GM18868 (cell line): ENCODE results near the gene GANC.

Experiments
- ATAC-seq: cut with Tn5 transposase; IDR thresholded peaks from one replicate; pipeline ENCODE4 v1.9.1; 2021; ENCODE audit warnings: mild to moderate bottlenecking, moderate library complexity; ENCODE audit not compliant: unreplicated experiment

The GANC gene

DNA sequence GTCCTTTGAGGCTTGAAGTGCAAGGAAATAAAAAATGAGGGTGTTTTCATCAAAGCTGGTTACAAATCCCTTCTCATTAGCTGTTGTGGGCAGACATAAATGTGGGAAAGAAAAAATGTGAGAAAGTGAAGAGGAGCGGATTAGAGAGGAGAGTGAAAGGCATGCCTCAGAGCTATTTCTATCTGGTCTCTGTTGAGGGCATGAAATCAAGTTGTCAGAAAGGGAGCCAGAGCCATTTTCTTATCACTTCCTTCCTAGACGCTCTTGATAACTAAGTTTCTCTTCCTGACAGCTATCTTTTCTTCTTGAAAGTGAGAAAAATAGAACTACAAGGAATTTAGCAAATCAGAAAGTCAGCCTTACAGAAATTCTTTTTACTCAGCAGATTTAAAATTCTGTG lies 65.5 kb downstream of the GANC start:
- ATAC-seq: no peak

DNA sequence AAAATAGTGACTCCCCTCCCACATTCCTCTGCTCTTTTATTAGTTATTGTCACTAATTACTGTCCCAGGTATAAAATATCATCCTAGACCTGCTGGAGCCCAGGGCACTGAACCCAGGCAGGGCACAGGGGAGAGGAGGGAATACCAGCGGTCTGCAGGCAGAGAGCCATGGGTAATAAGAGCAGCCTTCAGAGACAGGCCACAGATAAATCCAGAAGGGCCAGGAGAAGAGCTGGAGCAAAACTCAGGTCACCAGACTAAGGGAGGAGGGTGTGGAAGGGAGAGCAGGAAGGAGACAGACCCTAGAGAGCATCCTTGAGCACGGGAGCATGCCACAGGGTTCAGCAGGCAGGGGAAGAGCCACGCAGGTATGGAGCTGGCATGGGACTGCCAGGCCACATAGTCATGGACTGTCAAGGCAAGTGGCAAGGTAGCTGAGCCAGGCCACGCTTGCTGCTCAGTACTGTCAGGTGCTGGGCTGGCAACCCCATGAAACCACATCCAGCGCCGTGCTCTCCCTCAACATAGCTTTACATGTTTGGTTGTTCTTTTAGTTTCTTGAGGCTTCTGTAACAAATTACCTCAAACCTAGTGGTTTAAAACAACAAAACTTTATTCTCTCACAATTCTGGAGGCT lies 70.7 kb downstream of the GANC start:
- no peak for ATAC-seq

DNA sequence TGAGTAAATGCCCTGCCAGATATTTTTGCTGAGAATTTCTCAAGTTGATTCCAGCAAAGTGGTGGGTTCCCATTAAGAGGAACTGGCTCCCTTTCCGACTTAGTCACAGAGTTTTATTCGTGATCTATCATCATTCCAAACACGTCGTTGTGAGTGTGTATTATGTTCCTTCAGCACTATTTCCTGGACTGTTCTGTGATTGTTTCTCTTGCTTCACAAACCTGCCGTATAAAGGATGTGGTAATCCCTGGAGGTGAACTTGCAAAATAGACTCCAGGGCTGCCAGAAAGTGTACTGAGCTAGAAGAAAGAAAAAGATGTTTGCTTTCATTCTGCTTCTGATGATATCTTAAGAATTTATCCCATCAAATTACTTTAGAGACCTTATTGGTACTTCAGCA lies 71.8 kb downstream of the GANC start:
- ATAC-seq: no peak

DNA sequence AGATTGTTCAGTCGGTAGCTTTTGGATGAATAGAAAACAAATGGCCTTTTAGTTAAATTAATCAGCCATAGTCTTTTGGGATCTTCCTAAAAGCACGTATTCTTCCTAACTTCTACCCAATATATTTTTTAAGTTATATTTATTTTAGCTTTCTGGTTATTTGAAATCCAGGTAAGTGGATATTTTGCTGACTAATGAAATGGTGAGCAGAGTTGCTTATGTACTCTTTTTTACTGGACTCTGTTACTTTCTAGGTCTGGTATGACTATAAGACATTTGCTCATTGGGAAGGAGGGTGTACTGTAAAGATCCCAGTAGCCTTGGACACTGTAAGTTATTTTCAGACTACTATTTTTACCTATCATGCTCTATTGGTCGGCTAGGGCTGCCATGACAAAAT lies 72.5 kb downstream of the GANC start:
- no peak for ATAC-seq

DNA sequence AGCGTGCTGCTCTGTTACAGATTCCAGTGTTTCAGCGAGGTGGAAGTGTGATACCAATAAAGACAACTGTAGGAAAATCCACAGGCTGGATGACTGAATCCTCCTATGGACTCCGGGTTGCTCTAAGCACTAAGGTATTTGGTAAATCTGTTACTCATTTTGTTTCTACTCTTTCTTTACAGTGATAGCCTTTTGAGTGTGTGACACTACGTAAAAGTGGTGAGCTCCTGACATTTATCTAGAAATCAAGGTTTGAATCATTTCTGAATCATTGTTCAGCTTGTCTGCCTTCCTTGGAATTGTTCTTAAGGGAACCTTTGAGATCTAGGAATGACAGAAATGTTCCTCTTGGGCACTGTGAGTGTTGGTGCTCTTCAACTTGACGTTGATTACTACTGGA lies 75.1 kb downstream of the GANC start:
- no peak for ATAC-seq

DNA sequence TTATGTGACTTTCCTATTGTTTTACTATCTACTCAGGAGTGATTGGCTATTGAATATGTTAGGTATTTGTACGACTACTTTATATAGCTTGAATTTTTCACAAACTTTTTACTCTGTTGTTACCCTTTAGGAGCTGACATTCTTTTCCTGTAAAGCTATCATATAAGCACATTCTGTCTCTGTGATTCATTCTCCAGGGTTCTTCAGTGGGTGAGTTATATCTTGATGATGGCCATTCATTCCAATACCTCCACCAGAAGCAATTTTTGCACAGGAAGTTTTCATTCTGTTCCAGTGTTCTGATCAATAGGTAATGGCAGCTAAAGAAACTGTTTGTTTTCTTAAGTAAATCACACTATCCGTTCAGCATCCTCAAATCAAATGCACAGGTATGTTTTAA lies 76.2 kb downstream of the GANC start:
- ATAC-seq: no peak

DNA sequence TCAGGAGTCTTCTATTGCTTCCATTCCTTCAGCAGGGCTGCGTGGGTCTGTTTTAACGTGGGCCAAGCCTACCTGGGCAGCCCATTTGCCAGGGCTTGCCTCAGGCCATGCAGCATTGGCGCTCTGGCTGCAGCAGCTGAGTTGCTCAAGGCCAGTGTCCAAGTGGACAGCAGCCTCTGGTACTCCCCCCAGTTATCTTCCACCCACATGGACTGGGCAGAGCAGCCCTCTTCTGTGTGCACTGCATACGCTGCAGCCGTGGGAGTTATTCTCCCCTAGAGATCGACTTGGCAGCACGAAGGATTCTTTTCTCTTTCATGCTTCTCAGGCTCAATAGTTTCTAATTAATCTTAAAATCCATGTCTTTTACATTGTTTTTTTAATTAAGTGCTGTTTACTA lies 79.4 kb downstream of the GANC start:
- no peak for ATAC-seq

DNA sequence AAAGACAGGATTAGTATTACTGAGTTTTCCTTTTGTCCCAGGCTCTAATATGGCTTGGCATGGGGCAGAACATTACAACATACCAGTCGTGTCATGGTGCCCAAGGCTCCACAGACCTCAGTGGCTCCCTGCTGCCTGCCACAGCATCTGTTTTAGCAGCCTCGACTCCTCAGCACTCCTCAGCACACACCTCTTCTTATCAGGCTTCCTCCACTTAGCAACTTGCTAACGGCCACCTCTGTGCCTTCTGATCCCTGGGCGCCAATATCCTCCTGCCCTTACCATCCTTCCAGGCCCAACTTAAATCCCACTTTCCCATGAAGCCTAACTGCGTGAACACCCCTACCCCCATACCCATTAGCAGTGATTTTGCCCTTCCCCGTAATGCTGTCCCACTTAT lies 80.1 kb downstream of the GANC start:
- no peak for ATAC-seq

DNA sequence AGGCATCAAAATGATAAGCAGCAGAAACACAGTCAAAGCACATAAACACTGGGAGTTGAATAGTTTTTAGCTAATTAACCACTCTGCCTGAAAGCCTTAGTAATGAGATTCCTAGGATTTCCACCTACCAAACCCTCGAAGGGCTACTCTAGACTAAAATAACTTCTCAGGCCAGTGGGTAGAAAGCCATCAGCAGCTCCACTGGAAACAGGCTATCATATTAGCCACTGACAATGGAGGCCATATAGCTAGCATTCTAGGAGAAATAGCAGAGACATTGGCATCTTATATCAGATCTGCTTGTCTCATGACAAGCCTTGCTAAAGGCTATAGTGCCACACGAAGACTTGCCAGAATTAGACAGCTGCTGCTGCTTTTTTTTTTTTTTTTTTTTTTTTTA lies 81.8 kb downstream of the GANC start:
- ATAC-seq: no peak

DNA sequence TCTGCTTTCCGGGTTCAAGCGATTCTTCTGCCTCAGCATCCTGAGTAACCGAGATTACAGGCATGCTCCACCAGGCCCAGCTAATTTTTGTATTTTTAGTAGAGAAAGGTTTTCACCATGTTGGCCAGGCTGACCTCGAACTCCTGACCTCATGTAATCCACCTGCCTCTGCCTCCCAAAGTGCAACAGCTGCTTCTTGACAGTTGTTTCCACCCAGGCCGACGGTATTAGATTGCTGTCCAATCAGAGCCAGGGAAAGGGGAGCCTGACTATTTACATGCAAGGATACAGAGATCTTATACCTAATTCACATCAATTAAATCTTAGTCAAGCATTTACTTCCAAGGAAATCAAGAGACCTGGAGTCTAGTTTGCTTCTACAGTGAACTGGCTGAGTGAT lies 82.3 kb downstream of the GANC start:
- ATAC-seq: no peak

DNA sequence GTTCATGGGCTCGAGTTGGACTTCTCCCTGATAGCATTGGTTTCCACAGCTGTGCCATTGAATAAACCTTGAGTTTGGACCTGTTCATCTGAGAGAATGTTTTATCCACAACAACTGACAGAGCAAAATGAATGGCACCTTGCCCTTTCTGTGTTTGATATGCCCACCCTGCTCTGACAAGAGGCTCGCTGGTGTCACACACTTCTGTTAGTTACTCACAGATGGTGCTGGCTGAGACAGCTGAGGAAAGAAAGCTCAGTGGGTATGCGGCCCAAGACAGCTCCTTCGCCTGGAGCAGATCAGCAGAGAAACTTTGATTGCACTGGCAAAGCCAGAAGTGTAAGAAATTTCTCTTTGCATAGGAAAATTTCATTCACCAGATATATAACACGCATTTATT lies 83.8 kb downstream of the GANC start:
- no peak for ATAC-seq

DNA sequence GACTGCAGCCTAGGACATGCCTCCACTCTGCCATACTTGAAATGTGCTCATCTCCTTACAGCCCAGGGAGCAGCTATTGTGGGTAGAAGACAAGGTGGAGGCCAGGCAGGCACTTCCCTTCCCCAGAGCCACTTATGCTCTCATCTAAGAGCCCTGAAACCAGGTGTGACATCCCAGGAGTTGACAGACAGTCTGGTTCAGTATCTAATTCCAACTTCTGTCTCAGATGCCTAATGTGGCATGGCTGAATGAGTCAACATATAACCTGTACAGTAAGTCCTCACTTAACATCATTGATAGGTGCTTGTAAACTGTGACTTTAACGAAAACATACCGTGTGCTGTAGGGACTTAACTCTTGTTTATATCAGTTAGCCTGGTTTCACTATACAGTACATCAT lies 85.1 kb downstream of the GANC start:
- ATAC-seq: no peak

DNA sequence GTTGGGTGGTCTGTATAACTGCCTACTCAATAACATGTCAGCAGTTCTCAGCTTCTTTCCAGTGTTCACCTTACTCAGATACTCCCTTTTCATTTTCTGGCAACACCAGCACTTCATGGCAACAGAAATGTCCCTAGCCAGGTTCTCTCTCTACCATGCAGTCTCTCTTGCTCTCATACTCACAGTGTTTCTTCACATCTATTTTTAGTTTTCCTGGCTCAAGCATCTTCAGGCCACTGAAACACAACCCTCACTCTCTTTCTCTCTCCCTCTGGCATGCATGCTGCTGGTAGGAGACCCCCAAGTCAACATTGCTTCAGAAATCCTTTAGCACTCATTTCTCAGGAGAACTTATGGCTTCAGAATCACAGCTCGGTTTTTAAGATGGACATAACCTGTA lies 86.2 kb downstream of the GANC start, which contains the start of gene CAPN3:
CAPN3 (plus strand) TSS at position 253 of the 400 bp plus-strand sequence. CDS start 305 bp downstream, outside the sequence.
- ATAC-seq: no peak

DNA sequence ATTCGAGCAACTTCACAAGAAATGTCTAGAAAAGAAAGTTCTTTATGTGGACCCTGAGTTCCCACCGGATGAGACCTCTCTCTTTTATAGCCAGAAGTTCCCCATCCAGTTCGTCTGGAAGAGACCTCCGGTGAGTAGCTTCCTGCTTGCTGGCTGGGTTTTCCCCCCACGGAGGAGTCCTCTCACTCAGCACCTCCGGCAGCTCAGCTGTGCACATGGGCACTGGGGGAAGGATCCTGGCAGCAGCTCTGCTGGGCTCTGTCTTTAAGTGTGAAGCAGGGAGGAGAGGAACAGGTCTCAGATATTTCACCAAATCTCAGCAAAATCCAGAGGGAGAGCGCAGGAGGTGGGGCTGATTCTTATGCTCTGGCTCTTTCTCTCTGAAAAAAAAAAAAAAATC lies 87.0 kb downstream of the GANC start:
- no peak for ATAC-seq

DNA sequence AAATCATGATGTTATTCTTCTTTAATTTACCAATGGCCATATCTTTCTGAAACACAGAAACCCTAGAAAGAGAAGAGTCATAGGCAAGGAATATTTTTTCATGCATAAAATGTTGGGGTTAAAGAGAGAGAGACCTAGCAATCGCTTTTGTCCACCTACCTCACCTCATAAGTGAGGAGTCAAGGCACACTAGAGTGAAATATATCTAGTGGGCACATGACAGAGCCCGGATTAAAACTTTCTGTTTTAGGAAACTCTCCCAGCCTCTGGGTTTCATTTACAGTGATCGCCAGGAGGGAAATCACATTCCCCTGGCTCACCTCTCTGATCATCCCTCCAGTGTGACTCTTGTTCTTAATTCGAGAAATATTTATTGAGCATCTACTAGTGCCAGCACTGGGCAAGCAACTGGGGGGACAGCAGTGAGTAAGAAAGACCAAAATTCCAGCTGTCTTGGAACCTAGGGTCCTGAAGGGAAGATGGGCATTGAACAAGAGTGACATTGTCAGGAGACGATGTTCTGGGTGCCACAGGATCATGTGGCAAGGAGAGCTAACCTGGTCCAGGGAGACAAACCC lies 87.6 kb downstream of the GANC start:
- no peak for ATAC-seq

DNA sequence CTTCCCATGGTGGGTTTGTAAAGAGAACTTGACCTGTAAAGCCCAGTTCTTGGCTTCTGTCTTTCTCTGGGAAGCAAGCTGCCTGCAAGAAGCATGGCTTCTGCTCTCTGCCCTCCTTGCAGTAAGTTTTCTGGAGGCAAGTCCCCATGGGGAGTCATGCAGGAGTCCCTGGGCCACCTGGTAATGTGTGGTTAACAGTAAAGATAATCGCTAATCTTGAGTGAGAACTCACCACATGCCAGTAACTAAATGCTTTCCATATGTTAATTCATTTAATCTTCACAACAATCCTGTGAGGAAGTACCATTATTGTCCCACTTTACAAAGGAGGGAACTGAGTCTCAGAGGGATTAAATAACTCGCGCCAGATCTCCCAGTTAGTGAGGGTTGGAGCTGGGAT lies 90.5 kb downstream of the GANC start:
- ATAC-seq: no peak

DNA sequence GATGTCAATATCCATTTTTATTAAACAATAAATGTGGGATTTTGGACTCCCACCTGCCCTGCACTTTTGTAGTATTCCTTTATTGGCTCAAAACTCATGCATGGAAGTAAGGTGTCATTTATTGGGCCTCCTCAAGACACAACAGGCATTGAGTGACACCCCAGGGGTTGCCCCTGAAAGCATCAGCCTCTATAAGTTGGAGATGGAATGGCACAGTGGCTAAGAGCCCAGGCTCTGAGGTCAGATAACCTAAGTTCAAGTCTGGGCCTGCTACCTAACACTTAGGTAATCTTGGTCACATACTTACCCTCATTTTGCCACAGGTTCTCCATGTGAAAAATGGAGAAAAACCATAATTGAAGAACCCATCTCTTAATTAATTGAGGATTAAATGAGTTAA lies 90.9 kb downstream of the GANC start:
- no peak for ATAC-seq

DNA sequence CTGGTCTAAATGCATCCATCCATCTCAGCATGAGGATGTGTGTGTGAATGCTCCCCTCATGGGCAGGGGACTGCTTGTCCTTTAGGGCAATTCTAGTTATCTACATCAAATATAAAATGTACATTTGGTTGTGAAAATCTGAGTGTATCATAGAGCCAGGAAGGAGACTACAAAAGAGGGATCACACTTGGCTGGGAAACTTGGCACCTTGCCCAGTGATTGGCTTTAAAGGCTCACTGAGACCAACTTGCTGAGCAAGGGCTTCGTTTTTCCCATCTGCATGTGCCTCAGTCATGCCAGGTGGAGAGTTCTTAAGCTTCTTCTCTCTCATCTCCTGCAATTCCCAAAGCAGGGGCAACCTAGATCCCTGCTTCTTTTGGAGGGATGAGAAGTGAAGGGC lies 91.5 kb downstream of the GANC start:
- ATAC-seq: no peak

DNA sequence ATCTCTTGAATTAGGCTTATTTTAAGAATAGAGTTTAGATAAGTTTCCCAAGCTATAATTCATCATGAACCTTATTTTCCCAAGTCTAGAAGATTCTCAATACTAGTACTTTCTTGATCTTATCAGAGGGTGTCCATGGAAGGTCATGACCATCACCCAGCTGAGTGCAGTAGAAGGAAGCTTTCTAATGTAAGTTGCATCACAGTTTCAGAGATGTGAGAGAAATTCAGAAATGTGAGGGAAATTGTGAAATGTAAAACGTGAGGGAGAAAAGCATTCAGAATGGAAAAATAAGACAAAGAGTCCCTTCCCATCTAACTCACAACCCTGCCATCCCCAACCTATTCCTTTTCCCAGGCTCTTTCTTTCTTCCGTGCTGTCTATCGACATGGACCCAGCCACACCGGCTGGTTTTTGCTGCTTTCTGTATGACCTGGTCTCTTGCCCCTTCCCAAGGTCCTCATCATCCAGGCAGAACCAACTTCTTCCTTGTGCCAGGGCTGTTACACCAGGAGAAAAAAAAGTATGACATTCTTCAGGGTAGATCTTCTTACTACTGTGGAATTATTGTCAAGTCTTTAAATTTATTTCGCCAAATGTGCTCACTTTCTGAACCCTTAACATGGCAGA lies 93.0 kb downstream of the GANC start:
- ATAC-seq: no peak

DNA sequence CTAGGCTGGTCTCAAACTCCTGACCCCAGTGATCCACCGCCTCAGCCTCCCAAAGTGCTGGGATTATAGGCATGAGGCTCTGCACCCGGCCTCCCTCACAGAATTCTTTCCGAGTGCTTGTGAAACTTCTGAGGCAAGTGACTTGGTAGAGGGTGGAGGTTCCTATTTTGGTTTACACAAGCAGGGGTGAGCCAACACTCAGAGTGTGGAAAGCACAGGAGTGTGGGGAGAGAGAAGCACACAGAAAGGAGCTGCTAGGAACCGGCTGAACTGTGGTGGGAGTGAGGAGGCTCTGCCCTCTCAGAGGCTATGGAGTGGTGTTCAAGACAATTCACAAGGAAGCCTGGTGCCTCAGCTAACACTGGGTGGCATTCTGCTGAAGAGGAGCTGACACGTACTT lies 94.0 kb downstream of the GANC start:
- ATAC-seq: no peak

DNA sequence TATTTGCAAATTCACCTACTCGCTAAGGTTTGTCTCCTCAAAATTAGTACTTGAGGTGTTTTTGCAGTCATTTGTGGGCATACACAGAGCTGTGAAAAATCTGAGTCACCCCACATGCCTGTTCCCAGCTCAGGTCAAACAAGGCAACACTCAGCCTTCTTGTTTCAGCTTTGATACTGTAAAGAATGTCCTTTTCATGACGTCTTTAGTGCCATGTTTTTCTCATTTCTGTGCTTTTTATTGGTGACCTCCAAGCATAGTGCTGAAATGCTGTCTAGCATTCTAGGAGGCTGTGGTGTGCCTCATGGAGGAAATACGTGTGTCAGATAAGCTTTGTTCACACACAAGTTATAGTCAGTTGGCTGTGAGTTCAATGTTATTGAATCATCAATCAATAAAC lies 95.1 kb downstream of the GANC start:
- no peak for ATAC-seq

DNA sequence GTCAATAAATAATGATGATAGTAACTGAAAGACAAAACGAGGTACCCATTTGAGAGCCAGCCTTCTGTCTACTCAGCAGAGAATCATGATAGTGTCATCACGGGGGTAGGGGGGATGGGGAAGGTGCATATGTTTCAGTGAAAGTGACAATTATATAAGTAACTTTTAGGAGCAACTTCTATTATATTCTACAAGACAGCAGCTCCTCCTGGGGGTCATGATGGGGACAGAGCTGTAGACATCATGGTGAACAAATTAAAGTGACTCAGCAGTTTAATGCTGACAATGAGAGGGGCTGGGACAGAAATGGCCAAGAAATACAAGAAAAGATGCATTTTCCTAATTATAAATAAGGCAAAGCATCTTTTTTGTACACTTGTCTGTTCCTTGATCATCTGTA lies 98.1 kb downstream of the GANC start:
- ATAC-seq: no peak

DNA sequence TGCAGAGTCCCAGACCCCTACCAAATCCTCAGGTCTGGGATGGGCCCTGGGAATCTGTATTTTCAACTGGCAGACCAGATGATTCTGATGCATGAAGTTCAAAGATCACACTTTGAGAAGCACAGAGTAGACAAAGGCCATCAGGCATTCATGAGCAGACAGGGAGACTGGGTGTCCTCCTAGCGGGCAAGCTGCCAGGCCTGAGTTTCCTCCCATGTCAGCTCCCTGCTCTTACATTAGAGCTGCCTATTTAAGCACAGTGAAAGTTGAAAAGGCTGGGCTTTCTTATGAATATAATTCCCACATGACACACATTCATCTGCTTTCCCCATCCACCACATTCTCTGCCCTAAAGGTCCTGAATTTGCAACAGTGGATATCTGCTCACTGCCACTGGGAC lies 100.3 kb downstream of the GANC start:
- ATAC-seq: no peak
